ENCODE results near the gene SESN3. TPM values are rescaled to one million over a fixed set of nuclear protein-coding genes. Genes with fewer than 3 reads are reported as not detected.

SESN3 gene, protein sequence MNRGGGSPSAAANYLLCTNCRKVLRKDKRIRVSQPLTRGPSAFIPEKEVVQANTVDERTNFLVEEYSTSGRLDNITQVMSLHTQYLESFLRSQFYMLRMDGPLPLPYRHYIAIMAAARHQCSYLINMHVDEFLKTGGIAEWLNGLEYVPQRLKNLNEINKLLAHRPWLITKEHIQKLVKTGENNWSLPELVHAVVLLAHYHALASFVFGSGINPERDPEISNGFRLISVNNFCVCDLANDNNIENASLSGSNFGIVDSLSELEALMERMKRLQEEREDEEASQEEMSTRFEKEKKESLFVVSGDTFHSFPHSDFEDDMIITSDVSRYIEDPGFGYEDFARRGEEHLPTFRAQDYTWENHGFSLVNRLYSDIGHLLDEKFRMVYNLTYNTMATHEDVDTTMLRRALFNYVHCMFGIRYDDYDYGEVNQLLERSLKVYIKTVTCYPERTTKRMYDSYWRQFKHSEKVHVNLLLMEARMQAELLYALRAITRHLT
- total RNA-seq = 26.4 and 35.3 TPM in 2 replicates

DNA sequence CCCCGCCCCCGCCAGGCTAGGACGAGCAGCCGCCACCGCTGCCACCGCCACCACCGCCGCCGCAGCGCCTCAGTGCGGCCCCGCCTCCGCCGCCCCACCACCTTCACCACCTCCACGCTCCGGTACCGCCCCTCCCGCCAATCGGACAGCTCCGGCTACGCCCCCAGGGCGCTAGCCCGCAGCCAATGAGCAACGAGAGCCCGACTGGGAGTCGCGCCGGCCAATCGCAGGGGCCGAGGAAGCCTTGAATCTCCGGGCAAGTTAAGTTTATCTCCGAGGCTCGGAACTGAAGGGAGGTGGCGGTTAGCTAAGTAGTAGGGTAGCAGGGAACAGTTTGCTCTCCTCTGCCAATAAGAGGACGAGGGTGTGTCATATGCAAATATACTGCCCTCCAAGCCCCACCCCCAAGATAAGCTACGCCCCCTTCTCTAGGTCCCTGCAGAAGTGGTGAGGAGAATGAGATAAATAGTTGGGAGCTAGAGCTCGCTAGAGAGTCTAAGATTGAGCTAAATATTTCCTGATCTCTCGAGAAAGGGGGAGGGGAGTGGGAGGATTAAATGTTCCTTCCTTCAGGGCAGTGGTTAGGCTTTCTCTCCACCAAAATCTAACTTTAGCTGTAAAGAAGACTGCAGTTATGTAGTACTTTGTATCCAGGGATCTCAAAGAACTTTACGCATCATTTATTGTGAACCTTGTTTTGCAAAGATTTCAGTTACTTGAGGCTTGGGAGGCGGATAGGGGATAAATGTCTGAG is at the start of gene SESN3:
Gene SESN3 (minus strand): TSS at position 76 of the 754 bp plus-strand sequence. CDS start 342 bp downstream, outside the sequence.

Other genes with a start within 250 kb of the SESN3 start
- gene KDM4E, start 205.9 kb downstream of the SESN3 start, total RNA-seq = under 0.01 TPM in 1 of 2 replicates, not detected in the other
- not detected in 2 replicates for gene KDM4F, start 181.8 kb downstream of the SESN3 start, total RNA-seq
- gene SRSF8, start 164.3 kb downstream of the SESN3 start, total RNA-seq = 6.9 and 8.5 TPM in 2 replicates
- gene ENDOD1, start 141.4 kb downstream of the SESN3 start, total RNA-seq = 28.2 and 30.3 TPM in 2 replicates

Measured in bronchial smooth muscle cell (primary cell).